Loucy (cell line): ENCODE results near the gene LRRC47.
"Not testable (repeated sequence)": the region's sequence is repeated elsewhere in the genome, so short reads cannot be mapped to it uniquely, and the experiment has no call there.

Experiments used
- H2AFZ ChIP-seq: fragments of 200-600 bp; sonication (generic); 2 replicates; pipeline ENCODE4 v1.6.0; 2016; ENCODE audit warnings: antibody characterized with exemption, mild to moderate bottlenecking, low read length, moderate library complexity
- H3F3A ChIP-seq: fragments of 200-600 bp; 2 replicates; pipeline ENCODE4 v1.6.0; 2016; ENCODE audit warnings: antibody characterized with exemption, low read depth, mild to moderate bottlenecking
- H3K27me3 ChIP-seq: fragments of 200-600 bp; sonication (generic); 2 replicates; pipeline ENCODE4 v1.6.1; 2014; ENCODE audit warnings: low read length, mild to moderate bottlenecking; ENCODE audit not compliant: insufficient read depth, poor library complexity, severe bottlenecking
- H3K36me3 ChIP-seq: fragments of 200-600 bp; sonication (generic); 2 replicates; pipeline ENCODE4 v1.6.1; 2016; ENCODE audit warnings: low read length; ENCODE audit not compliant: insufficient read depth
- H3K4me1 ChIP-seq: fragments of 200-600 bp; sonication (generic); 2 replicates; pipeline ENCODE4 v1.5.1; 2014; ENCODE audit warnings: low read length, mild to moderate bottlenecking; ENCODE audit not compliant: insufficient read depth, poor library complexity, severe bottlenecking
- H3K4me2 ChIP-seq: fragments of 200-600 bp; sonication (generic); 2 replicates; pipeline ENCODE4 v1.6.0; 2014; ENCODE audit warnings: antibody characterized with exemption, low read length, low read depth, mild to moderate bottlenecking; ENCODE audit not compliant: poor library complexity, severe bottlenecking
- H3K4me3 ChIP-seq: fragments of 200-600 bp; sonication (generic); 2 replicates; pipeline ENCODE4 v1.5.1; 2014; ENCODE audit warnings: low read length, mild to moderate bottlenecking, mixed read lengths; ENCODE audit not compliant: poor library complexity, severe bottlenecking
- H3K79me2 ChIP-seq: fragments of 200-600 bp; sonication (generic); 2 replicates; pipeline ENCODE4 v1.6.1; 2014; ENCODE audit warnings: low read length; ENCODE audit not compliant: insufficient read depth
- H3K9ac ChIP-seq: fragments of 200-600 bp; sonication (generic); 2 replicates; pipeline ENCODE4 v1.6.0; 2014; ENCODE audit warnings: mild to moderate bottlenecking, low read depth, low read length, moderate library complexity; ENCODE audit not compliant: poor library complexity, severe bottlenecking
- H3K9me2 ChIP-seq: fragments of 200-600 bp; sonication (generic); replicated peaks from 2 replicates; pipeline ENCODE4 v1.6.1; 2016; ENCODE audit warnings: low read depth, low read length, mixed read lengths
- H3K9me3 ChIP-seq: fragments of 200-600 bp; sonication (generic); 2 replicates; pipeline ENCODE4 v1.6.1; 2014; ENCODE audit warnings: mild to moderate bottlenecking, antibody characterized with exemption, low read length, low read depth; ENCODE audit not compliant: insufficient read depth
- H4K20me1 ChIP-seq: fragments of 200-600 bp; sonication (generic); 2 replicates; pipeline ENCODE4 v1.6.0; 2014; ENCODE audit warnings: antibody characterized with exemption, low read length, mild to moderate bottlenecking; ENCODE audit not compliant: insufficient read depth, poor library complexity, severe bottlenecking
- CTCF ChIP-seq: fragments of 200-600 bp; sonication (generic); conservative IDR thresholded peaks from 2 replicates; pipeline ENCODE4 v1.5.1; 2014; ENCODE audit warnings: mild to moderate bottlenecking, antibody characterized with exemption, low read length
- EZH2phosphoT487 ChIP-seq: fragments of 200-600 bp; IDR thresholded peaks from 2 replicates; pipeline ENCODE4 v1.6.1; 2018; ENCODE audit warnings: antibody characterized with exemption, mild to moderate bottlenecking, moderate library complexity, borderline replicate concordance

The LRRC47 gene

GRCh38 chr1:3809680-3810079 lies 13.4 kb upstream of the LRRC47 start:
- no peaks in the 10 kb centered on the region for H3K27me3 ChIP-seq
- H2AFZ ChIP-seq: no peak overlapping the region
- H3K36me3 ChIP-seq: no peaks in the 10 kb centered on the region
- no peaks in the 10 kb centered on the region for H4K20me1 ChIP-seq
- H3F3A ChIP-seq: no peaks in the 10 kb centered on the region
- no peaks in the 10 kb centered on the region for H3K79me2 ChIP-seq
- TF ChIP-seq CTCF: no peak
- TF ChIP-seq EZH2phosphoT487: no peak
- no peak overlapping the region for H3K4me3 ChIP-seq
- H3K4me2 ChIP-seq: no peak overlapping the region
- no peaks in the 10 kb centered on the region for H3K4me1 ChIP-seq
- no peak overlapping the region for H3K9ac ChIP-seq
- H3K9me2 ChIP-seq: no peaks in the 10 kb centered on the region
- no peaks in the 10 kb centered on the region for H3K9me3 ChIP-seq

- Histone ChIP-seq H3K9me3 (no peaks in the 10 kb centered on the region), H3K27me3 (no peaks in the 10 kb centered on the region), H3K9ac (no peak overlapping the region), H3K79me2 (no peaks in the 10 kb centered on the region), H3K4me2 (no peak overlapping the region), H2AFZ (no peak overlapping the region), H4K20me1 (no peaks in the 10 kb centered on the region), H3K36me3 (no peaks in the 10 kb centered on the region), H3K4me1 (no peaks in the 10 kb centered on the region), H3K9me2 (no peaks in the 10 kb centered on the region), H3K4me3 (no peak overlapping the region), H3F3A (no peaks in the 10 kb centered on the region)
- no peak for TF ChIP-seq CTCF
- no peak for TF ChIP-seq EZH2phosphoT487
Observed at GRCh38 chr1:3807769-3808168, 11.5 kb upstream of the LRRC47 start.

GRCh38 chr1:3805038-3805437 lies 8.7 kb upstream of the LRRC47 start:
- Histone ChIP-seq H3K9ac (no peak overlapping the region), H2AFZ (no peak overlapping the region), H3K27me3 (peaks cover 3% of the 10 kb centered on the region), H3K4me1 (no peaks in the 10 kb centered on the region), H3K9me2 (no peaks in the 10 kb centered on the region), H3K9me3 (no peaks in the 10 kb centered on the region), H3K36me3 (no peaks in the 10 kb centered on the region), H4K20me1 (no peaks in the 10 kb centered on the region), H3K79me2 (no peaks in the 10 kb centered on the region), H3K4me2 (no peak overlapping the region), H3K4me3 (no peak overlapping the region), H3F3A (no peaks in the 10 kb centered on the region)
- no peak for TF ChIP-seq CTCF
- no peak for TF ChIP-seq EZH2phosphoT487

- H3K4me2 ChIP-seq, H3K9me2 ChIP-seq: not testable (repeated sequence)
Observed at GRCh38 chr1:3804627-3804944, 8.3 kb upstream of the LRRC47 start.

More at GRCh38 chr1:3804627-3804944, 8.3 kb upstream of the LRRC47 start:
- H3K4me1 ChIP-seq, H4K20me1 ChIP-seq, H3K27me3 ChIP-seq, H3K9me3 ChIP-seq, H3K36me3 ChIP-seq, H3K9ac ChIP-seq, H3K79me2 ChIP-seq, H2AFZ ChIP-seq, H3F3A ChIP-seq, H3K4me3 ChIP-seq: not testable (repeated sequence)
